ENCODE data around the gene BOC. TPM values are rescaled to one million over a fixed set of nuclear protein-coding genes. Genes with fewer than 3 reads are reported as not detected.

BOC gene
- polyA plus RNA-seq, 1 donor = 44.4 TPM

- DNase-seq (ENCODE audit: low read depth) = no peak
Measured at GRCh38 chr3:113193719-113194118, 17.6 kb upstream of the BOC start.

DNA sequence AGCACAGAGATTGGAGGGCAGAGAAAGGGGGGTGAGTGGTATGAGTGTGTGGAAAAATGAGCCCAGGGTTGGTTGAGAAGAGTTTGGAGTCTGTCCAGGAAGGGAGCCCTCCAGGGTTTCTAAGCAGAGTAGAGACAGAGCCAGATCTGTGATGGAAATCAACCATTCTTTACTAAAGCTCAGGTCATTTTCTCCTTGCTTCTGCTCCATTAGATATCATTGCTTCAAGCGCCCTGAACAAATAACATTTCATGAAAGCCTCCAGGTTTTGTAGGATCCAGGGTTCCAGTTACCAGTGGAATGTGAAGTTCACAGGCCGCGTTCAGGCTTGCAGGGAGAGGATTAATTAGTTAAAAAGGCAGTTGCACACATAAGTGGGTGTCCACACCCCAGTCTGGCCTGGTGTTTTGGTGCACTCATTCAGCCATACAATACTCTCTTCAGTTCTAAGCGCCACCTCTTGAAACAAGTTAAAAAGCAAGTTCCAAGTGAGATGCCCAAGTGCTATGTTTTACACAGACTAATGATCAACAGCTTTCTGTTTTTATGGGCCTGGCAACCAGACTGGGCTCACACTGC lies 16.4 kb upstream of the BOC start:
- DNase-seq (ENCODE audit: low read depth) = no peak

- no peak for DNase-seq (ENCODE audit: low read depth)
Measured at GRCh38 chr3:113200351-113200750, 11.0 kb upstream of the BOC start.

GRCh38 chr3:113200946-113201345 lies 10.4 kb upstream of the BOC start:
- no peak for DNase-seq (ENCODE audit: low read depth)

DNA sequence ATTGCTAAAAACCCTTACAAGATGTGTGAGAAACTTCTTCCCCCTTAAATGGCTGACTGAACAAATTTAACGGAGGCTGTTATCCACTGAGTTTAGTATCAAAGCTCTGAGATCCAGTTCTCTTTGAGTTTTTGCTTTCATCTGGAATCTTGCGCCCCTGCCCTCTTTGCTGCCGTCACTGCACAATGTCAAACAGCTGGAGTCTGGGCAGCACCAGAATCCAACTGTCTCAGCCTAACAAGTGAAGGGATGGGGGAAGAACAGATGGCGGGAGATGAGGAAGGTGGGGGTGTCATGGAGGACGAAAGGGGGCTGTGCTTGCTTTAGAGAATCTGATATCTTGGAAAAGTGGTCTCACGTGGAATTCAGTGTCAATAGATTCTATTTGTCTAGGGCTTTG lies 7.0 kb upstream of the BOC start:
- DNase-seq (ENCODE audit: low read depth) = no peak

- no peak for DNase-seq (ENCODE audit: low read depth)
Measured at GRCh38 chr3:113205481-113205880, 5.9 kb upstream of the BOC start.

DNA sequence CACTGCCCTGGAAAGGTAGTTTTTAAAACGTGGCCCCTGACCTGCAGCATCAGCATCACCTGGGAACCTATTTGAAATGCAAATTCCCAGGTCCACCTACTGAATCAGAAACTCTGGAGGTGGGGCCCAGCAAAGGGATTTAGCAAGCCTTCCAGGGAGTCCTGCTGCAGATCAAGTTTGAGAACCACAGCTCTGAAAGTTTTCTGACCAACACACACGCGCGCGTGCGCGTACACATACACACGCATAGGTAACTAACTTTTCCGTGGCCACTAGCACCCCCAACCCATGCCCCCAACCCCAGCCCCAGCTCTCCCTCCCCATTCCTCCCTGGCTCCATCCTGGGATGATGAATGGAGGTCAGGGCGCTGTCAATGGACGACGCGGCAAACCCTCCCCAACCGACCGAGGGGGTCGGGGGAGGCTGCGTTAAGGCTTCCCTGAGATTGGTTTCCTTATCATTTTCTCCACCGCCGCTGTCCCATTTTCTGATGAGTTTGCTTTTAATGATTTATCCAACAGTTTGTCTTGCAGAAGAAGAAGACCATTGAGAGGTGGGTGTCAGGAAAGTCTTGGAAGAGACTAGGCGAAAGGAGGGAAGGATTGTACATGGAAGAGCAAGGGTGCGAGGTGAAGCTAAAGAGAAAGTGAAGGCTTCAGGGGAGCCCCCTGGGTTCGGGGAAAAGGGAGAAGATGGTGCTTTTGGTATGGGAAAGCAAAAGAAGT lies 590 bp upstream of the BOC start:
- no peak for DNase-seq (ENCODE audit: low read depth)

DNA sequence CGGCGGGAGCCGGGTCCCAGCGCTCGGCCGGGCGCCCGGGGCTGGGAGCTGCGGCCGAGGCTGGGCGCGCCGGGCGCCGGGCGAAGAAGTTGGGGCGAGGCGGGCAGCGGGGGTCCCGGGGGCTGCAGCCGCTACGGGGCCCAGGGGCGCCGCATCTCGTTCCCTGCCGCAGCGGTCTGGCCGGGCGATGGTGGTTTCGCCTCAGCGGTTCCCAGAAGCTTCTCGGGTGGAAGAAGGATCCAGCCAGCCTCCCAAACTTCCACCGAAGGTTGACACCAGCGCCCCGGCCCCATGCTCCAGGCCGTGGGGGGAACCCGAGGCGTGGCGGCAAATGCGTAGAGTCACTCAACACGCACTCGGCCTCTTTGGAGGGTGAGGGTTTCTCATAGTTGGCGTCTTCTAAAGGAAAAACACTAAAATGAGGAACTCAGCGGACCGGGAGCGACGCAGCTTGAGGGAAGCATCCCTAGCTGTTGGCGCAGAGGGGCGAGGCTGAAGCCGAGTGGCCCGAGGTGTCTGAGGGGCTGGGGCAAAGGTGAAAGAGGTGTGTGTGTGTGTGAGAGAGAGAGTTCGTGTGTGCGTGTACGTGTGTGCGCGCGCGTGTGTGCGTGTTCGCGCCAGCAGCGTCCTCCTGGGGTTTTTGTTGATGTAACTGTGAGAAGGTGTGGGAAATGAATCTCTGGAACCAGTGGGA lies 940 bp downstream of the BOC start:
- no peak for DNase-seq (ENCODE audit: low read depth)

DNA sequence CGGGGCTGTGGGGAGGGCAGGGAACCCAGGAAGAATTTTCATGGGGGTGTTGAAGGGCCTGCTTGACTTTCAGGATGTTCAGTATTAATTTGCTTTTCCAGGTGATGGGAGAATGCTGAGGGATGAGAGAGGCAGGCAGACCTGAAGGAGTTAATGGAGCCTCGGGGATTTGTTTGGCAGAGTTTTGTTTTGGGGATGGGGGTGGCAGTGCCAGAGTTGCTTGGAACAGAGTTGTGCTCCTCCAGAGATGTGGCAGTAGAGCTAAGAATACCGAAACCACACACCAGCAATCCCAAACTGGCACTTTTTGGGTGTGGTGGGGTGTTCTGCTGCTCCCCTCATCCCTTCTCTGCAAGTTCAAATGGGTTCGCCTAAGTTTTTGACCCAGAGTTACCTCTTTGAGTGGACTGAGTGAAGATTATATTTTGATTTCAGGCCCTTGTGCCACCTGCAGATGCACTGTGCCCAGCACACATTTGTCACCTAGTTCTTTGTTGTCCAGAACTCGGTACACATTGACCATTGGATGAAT lies 1.6 kb downstream of the BOC start:
- DNase-seq (ENCODE audit: low read depth) = no peak

GRCh38 chr3:113213896-113214587 lies 2.7 kb downstream of the BOC start:
- no peak for DNase-seq (ENCODE audit: low read depth)

- DNase-seq (ENCODE audit: low read depth) = no peak
Measured at GRCh38 chr3:113214917-113215595, 3.7 kb downstream of the BOC start.

DNA sequence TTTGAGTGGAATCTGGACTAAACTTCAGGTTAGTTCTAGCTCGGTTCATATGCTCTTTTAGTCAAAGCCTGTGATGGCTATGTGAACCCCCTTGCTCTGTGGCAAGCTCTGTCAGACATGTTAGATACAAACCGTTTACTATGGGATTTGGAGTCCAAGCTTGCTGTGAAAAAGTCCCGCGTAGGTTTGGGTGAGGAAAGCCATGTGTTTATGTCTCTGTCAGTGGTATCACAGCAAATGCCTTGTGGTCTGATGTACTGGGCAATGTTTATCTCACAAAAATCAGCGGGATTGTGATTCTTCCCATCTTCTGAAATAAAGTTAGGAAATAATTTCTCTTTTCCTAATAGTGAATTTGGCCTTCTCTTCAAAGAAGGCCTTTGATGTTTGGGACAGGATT lies 5.0 kb downstream of the BOC start:
- DNase-seq (ENCODE audit: low read depth) = no peak

- no peak for DNase-seq (ENCODE audit: low read depth)
Measured at GRCh38 chr3:113218011-113218680, 6.8 kb downstream of the BOC start.

GRCh38 chr3:113218681-113219045 lies 7.3 kb downstream of the BOC start:
- DNase-seq (ENCODE audit: low read depth) = no peak

- no peak for DNase-seq (ENCODE audit: low read depth)
Measured at GRCh38 chr3:113219605-113220300, 8.4 kb downstream of the BOC start.

DNA sequence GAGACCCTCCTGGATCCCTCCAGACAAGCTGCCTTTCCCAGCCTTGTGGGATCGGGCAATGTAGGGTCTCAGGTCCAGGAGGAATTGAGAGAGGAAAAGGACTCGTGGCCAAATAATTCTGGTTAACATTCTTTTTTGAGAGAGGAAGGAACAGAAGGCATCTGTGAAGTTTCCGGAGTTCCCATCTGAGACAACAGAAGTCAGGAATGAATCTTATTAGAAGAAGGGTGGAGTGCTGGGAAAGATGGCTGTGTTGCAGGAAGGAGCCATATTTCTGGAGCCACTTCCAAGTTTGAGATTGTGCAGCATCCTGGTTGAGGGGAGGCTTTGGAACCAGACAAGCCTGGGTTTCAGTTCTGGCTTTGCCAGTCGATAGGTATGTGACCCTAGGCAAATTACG lies 9.4 kb downstream of the BOC start:
- no peak for DNase-seq (ENCODE audit: low read depth)

DNA sequence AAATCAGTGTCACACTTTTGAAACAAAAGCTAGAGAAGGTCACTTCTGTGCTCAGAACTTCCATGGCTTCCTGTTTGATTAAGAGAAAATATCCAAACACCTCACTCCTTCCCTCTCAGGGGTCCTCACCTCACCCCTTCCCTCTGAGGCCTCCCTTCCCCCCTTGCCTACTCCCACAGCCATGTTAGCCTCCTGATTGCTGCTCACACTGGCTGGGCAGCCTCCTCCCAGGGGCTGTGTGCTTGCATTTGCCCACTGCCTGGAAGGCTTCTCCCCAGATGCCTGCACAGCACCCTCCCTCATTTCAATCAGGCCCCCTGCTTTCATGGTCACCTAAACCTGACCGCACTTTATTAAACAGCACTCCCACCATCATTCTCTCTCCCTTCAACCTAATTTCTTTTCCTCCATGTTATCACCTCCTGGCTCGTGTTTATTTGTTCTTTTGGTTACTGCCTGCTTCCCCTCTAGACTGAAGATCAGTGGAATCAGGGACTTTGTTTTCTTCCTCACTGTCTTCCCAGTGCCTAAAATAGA lies 10.4 kb downstream of the BOC start:
- DNase-seq (ENCODE audit: low read depth) = no peak

DNA sequence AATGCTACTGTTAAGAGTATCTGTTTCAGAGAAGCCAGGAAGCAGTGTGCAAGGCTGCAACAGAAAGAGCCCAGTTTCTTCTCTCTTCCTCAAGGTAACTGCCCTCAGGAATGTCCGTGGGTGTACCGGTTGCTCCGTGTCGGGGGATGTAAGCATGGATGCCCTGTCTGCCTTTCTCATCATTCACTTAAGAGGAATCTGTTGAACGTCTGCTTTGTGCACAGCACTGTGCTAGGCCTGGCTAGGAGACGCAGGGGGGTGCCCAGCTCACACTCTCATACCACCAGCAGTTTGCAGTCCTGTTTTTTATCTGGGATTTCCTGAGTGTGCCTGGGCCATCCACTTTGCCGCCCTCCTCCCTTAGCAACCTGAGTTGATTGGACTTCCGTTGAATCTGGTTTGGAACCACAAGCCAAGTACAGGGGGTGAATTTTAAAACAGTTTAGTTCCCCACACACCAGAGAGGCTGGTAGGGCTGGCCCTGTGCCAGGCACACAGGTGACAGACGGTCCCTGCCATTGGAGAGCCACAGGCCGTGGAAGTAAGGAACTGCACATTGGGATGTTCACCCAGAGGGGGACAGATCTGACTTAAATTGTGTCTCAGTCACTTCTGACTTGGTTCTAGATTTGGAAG lies 11.2 kb downstream of the BOC start:
- no peak for DNase-seq (ENCODE audit: low read depth)

DNA sequence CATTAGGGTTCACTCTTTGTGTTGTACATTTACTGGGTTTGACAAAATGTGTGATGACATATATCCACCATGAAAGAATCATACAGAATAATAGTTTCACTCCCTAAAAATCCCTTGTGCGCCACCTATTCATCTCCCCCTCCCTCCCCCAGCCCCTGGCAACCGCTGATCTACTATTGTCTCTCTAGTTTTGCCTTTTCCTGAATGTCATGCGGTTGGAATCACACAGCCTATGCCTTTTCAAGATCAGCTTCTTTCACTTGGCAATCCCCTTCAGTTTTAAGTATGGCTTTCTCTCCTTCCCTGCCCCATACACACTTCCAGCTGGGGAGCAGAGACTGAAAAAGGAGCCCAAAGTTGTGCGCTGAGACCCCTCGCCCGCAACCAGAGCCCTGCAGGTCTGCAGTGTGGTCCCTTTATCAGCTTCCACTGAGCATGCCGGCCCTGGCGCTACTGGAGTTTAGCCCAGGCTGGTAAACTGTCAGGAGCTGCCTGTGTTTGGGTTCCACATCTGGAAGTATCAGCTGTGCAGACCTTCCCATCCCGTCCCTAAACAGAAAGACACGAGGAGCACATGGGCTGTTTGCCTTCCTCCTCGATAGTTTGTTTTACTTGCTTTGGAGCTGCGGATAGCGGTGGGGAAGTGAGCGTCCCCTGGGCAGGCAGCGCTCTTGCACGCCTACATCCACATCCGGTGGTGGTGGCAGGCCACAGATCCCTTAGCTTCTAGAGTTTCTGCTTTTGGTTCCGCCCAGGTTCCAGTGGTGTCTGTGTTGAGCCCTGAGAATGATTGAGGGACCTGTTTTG lies 12.3 kb downstream of the BOC start:
- DNase-seq (ENCODE audit: low read depth) = no peak
